ENCODE measurements around the gene TIAM1.

The TIAM1 gene

GRCh38 chr21:31374395-31374794, 30.3 kb upstream of the TIAM1 start:
- H3K4me3 ChIP-seq (ENCODE audit: low read depth, low read length), result no peak overlapping the region
- TF ChIP-seq, protein P1, sequence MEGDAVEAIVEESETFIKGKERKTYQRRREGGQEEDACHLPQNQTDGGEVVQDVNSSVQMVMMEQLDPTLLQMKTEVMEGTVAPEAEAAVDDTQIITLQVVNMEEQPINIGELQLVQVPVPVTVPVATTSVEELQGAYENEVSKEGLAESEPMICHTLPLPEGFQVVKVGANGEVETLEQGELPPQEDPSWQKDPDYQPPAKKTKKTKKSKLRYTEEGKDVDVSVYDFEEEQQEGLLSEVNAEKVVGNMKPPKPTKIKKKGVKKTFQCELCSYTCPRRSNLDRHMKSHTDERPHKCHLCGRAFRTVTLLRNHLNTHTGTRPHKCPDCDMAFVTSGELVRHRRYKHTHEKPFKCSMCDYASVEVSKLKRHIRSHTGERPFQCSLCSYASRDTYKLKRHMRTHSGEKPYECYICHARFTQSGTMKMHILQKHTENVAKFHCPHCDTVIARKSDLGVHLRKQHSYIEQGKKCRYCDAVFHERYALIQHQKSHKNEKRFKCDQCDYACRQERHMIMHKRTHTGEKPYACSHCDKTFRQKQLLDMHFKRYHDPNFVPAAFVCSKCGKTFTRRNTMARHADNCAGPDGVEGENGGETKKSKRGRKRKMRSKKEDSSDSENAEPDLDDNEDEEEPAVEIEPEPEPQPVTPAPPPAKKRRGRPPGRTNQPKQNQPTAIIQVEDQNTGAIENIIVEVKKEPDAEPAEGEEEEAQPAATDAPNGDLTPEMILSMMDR (IDR thresholded peaks at IDR 0.05; ENCODE audit: low read depth, low read length), result no peak

GRCh38 chr21:31372471-31372765, 28.4 kb upstream of the TIAM1 start:
- TF ChIP-seq, protein P1 (IDR thresholded peaks at IDR 0.05; ENCODE audit: low read depth, low read length), result no peak
- H3K4me3 ChIP-seq (ENCODE audit: low read depth, low read length), result no peak overlapping the region

- TF ChIP-seq, protein P1 (IDR thresholded peaks at IDR 0.05; ENCODE audit: low read depth, low read length), result no peak
- no peak overlapping the region for H3K4me3 ChIP-seq (ENCODE audit: low read depth, low read length)
Measured at GRCh38 chr21:31371715-31372470, 27.8 kb upstream of the TIAM1 start.

GRCh38 chr21:31370893-31371544, 27.0 kb upstream of the TIAM1 start:
- no peak overlapping the region for H3K4me3 ChIP-seq (ENCODE audit: low read depth, low read length)
- TF ChIP-seq, protein P1 (IDR thresholded peaks at IDR 0.05; ENCODE audit: low read depth, low read length), result no peak

DNA sequence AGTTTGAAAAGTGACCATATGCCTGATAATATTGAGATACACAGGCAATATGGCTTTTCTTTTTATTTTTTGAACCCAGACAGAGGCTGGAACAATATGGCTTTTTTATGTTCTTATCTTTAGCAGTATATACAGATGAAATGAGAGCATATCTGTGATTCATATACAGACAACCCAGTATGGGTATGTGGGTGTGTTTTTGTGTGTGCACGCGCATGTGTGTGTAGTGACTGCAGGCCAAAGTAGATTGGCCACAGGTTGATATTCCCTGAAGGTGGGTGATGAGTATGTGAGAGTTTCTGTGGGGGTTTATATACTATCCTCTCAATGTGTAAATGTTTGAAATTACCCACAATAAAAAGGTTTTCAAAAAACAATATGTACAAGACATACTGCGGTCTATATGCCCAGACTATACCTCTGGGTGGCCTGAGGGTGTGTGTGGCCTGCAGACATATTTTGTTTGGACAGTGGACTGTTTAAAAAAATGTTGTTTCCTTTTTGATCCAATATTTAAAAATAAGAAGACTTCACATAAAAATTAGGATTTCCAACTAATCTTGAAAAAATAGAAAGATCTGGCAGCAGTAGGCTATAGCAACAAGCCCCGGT, 26.3 kb upstream of the TIAM1 start:
- TF ChIP-seq, protein P1 (IDR thresholded peaks at IDR 0.05; ENCODE audit: low read depth, low read length), result no peak
- no peak overlapping the region for H3K4me3 ChIP-seq (ENCODE audit: low read depth, low read length)

GRCh38 chr21:31368361-31368760, 24.3 kb upstream of the TIAM1 start:
- TF ChIP-seq, protein P1 (IDR thresholded peaks at IDR 0.05; ENCODE audit: low read depth, low read length), result no peak
- no peak overlapping the region for H3K4me3 ChIP-seq (ENCODE audit: low read depth, low read length)

DNA sequence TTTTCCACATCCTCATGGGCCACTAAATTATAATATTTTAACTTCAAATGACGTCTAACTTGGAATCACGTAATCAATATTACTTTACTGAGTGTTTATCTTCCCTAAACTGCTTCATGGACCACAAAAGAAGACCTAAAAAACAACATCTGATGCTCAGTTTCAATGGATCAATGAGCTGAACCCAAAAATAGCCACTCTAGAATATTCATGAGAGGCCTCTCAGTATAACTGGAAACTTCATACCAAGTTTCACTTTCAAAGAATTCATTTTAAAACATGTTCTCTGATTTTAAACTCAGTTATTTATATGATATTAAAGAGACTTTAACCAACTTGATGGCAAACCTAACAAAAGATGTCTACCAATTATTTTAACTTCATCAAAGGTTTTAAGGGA, 23.7 kb upstream of the TIAM1 start:
- no peak overlapping the region for H3K4me3 ChIP-seq (ENCODE audit: low read depth, low read length)
- TF ChIP-seq, protein P1 (IDR thresholded peaks at IDR 0.05; ENCODE audit: low read depth, low read length), result no peak

Data from WI38 (cell line).